Osteoblast (primary cell): ENCODE data around the gene RIPK4. TPM values are rescaled to one million over a fixed set of nuclear protein-coding genes. Genes with fewer than 3 reads are reported as not detected.

Experiments used
- DNase-seq: peaks from one replicate; pipeline ENCODE4 v3.0.0; 2011; ENCODE audit warnings: low spot score, mixed read lengths; ENCODE audit not compliant: insufficient read length; ENCODE audit errors: missing footprints
- H2AFZ ChIP-seq: 2 replicates; pipeline ENCODE4 v1.6.0; 2011; ENCODE audit warnings: mild to moderate bottlenecking, low read length
- H3K27ac ChIP-seq: 2 replicates; pipeline ENCODE4 v1.5.1; 2011; ENCODE audit warnings: mild to moderate bottlenecking, low read depth, low read length, moderate library complexity
- H3K27me3 ChIP-seq: 2 replicates; pipeline ENCODE4 v1.6.0; 2012; ENCODE audit warnings: mild to moderate bottlenecking, control low read depth, inconsistent platforms, low read length, moderate library complexity; ENCODE audit not compliant: insufficient read depth
- H3K36me3 ChIP-seq: 2 replicates; pipeline ENCODE4 v1.5.1; 2011; ENCODE audit warnings: mild to moderate bottlenecking, low read length, control low read depth, moderate library complexity; ENCODE audit not compliant: insufficient read depth
- H3K4me1 ChIP-seq: 2 replicates; pipeline ENCODE4 v1.5.1; 2011; ENCODE audit warnings: mild to moderate bottlenecking, low read length, control low read depth, moderate library complexity; ENCODE audit not compliant: insufficient read depth
- H3K4me2 ChIP-seq: 2 replicates; pipeline ENCODE4 v1.6.0; 2011; ENCODE audit warnings: mild to moderate bottlenecking, low read length; ENCODE audit not compliant: insufficient read depth
- H3K4me3 ChIP-seq: fragments of 200-600 bp; sonication (generic); 3 replicates; pipeline ENCODE4 v1.5.1; 2012; ENCODE audit warnings: mild to moderate bottlenecking, low read length, inconsistent platforms; ENCODE audit not compliant: insufficient read depth
- H3K79me2 ChIP-seq: 2 replicates; pipeline ENCODE4 v1.6.0; 2012; ENCODE audit warnings: mild to moderate bottlenecking, low read length, control low read depth, inconsistent platforms; ENCODE audit not compliant: insufficient read depth
- H3K9me3 ChIP-seq: 2 replicates; pipeline ENCODE4 v1.5.1; 2011; ENCODE audit warnings: low read depth, low read length, control low read depth
- H4K20me1 ChIP-seq: 2 replicates; pipeline ENCODE4 v1.6.0; 2012; ENCODE audit warnings: mild to moderate bottlenecking, low read length, control low read depth; ENCODE audit not compliant: insufficient read depth
- total RNA-seq: library from RNA; depleted of rRNA; stranded (reverse); fragments of >200 nt; gene quantifications from 2 replicates; pipeline ENCODE4 v1.2.3, GENCODE V29; 2012
- TF ChIP-seq, protein P1 (sequence below): IDR thresholded peaks from 2 replicates; pipeline ENCODE4 v1.5.1; 2011; ENCODE audit warnings: mild to moderate bottlenecking, low read depth, low read length, moderate library complexity; ENCODE audit errors: extremely low read depth

Gene RIPK4
- total RNA-seq, 1 donor, result 2.2 TPM

DNA sequence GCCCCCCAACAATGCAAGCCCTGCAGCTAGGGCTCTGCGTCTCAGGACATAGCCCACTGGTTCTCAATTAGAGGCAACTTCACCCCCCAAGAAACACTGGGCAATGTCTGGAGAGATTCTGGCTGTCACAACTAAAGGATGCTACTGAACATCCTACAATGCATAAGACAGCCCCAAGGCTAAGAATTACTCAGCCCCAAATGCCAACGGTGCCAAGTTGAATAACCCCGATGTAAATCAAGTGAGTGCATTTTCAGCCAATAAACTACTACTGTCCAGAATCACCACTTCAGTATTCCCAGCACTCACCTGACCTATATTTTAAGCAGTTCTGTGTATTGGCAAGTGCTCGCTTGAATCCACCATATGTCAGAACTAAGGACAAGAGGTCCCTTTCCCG, 6.9 kb downstream of the RIPK4 start:
- no peak overlapping the region for H2AFZ ChIP-seq
- peaks cover 14% of the 10 kb centered on the region for H3K4me1 ChIP-seq
- no peaks in the 10 kb centered on the region for H3K79me2 ChIP-seq
- DNase-seq, result peak; percentile 17
- no peaks in the 10 kb centered on the region for H3K36me3 ChIP-seq
- H3K27ac ChIP-seq, result no peak overlapping the region
- H3K27me3 ChIP-seq, result peaks cover 17% of the 10 kb centered on the region
- H4K20me1 ChIP-seq, result no peaks in the 10 kb centered on the region
- no peak overlapping the region for H3K4me2 ChIP-seq
- no peak overlapping the region for H3K4me3 ChIP-seq
- TF ChIP-seq, protein P1, sequence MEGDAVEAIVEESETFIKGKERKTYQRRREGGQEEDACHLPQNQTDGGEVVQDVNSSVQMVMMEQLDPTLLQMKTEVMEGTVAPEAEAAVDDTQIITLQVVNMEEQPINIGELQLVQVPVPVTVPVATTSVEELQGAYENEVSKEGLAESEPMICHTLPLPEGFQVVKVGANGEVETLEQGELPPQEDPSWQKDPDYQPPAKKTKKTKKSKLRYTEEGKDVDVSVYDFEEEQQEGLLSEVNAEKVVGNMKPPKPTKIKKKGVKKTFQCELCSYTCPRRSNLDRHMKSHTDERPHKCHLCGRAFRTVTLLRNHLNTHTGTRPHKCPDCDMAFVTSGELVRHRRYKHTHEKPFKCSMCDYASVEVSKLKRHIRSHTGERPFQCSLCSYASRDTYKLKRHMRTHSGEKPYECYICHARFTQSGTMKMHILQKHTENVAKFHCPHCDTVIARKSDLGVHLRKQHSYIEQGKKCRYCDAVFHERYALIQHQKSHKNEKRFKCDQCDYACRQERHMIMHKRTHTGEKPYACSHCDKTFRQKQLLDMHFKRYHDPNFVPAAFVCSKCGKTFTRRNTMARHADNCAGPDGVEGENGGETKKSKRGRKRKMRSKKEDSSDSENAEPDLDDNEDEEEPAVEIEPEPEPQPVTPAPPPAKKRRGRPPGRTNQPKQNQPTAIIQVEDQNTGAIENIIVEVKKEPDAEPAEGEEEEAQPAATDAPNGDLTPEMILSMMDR, result no peak
- H3K9me3 ChIP-seq, result no peaks in the 10 kb centered on the region

DNA sequence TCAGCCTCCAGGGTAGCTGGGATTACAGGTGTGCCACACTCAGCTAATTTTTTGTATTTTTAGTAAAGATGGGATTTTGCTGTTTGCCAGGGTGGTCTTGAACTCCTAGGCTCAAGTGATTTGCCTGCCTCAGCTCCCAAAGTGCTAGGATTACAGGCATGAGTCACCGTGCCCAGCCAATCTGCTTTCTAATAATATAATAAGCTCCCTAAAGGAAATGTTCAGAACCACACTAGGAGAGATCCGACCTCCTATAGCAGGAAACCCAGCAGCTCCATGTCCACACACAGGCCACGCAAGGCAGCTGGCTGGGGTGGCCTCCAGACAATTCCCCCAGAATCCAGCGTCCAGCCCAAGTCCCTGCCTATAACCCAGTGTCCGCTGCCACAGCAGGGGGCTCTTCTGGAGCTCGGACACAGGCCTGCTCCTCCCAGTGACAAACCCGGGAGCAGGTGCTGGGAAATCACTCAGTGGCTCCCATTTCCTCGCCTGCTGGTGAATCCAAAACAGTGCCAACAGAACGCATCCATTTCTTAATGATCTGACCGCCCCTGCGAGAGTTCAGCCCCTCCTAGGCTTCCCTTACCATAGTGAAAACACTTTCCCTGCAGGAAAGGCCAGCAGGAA, 7.5 kb downstream of the RIPK4 start:
- no peak overlapping the region for H3K4me3 ChIP-seq
- H3K27me3 ChIP-seq, result peaks cover 11% of the 10 kb centered on the region
- no peaks in the 10 kb centered on the region for H4K20me1 ChIP-seq
- DNase-seq, result peak; percentile 81
- no peak overlapping the region for H2AFZ ChIP-seq
- no peaks in the 10 kb centered on the region for H3K79me2 ChIP-seq
- H3K36me3 ChIP-seq, result no peaks in the 10 kb centered on the region
- peaks cover 14% of the 10 kb centered on the region for H3K4me1 ChIP-seq
- H3K27ac ChIP-seq, result no peak overlapping the region
- no peaks in the 10 kb centered on the region for H3K9me3 ChIP-seq
- TF ChIP-seq, protein P1, result no peak
- no peak overlapping the region for H3K4me2 ChIP-seq

- peak; percentile 93 for DNase-seq
- Histone ChIP-seq H3K4me1 (peaks cover 14% of the 10 kb centered on the region), H3K9me3 (no peaks in the 10 kb centered on the region), H4K20me1 (no peaks in the 10 kb centered on the region), H3K4me3 (no peak overlapping the region), H2AFZ (no peak overlapping the region), H3K4me2 (no peak overlapping the region), H3K27me3 (peaks cover 11% of the 10 kb centered on the region), H3K27ac (no peak overlapping the region), H3K36me3 (no peaks in the 10 kb centered on the region), H3K79me2 (no peaks in the 10 kb centered on the region)
- TF ChIP-seq, protein P1, result no peak
Measured at GRCh38 chr21:41758550-41758949, 8.3 kb downstream of the RIPK4 start.

DNA sequence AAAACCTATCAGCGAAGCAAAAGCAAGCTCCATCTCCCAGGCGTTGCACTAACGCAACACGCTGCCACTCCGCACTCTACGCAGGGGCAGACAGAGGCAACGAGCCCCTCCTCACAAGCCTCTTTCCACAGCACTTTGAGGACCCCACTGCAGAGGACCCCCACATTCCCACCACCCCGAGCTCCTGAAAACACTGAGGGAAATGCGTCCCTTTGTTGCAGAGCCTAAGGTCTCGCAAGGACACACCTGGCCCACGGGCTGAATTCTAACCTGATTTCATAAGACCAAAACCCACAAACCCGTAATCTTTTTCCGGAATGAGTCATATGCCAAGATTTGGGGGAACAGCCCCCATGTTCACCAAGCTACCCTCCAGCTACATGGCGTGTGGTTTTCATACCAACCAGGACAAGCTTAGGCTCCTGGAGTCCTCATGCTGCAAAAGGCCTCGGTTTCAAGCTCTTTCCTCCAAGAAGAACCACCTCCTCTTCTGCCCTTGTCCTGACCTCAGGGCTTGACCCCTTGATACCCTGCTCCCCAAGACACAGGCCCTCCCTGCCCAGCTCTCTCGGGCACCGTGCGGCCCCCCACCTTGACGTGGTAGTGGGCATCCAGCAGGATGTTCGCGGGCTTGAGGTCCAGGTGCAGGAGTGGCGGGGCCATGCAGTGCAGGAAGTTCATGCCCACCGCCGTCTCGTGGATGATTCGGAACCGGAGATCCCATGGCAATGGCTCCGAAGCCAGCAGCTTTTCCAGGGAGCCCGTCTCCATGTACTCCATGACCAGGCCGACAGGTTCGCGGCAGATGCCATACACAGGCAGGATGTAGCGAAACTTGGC, 10.7 kb downstream of the RIPK4 start:
- no peak overlapping the region for H2AFZ ChIP-seq
- H3K4me1 ChIP-seq, result peaks cover 16% of the 10 kb centered on the region
- H3K27me3 ChIP-seq, result no peaks in the 10 kb centered on the region
- TF ChIP-seq, protein P1, result no peak
- no peaks in the 10 kb centered on the region for H3K79me2 ChIP-seq
- no peaks in the 10 kb centered on the region for H4K20me1 ChIP-seq
- no peaks in the 10 kb centered on the region for H3K9me3 ChIP-seq
- H3K4me2 ChIP-seq, result no peak overlapping the region
- no peaks in the 10 kb centered on the region for H3K36me3 ChIP-seq
- DNase-seq, result peak; percentile 38
- no peak overlapping the region for H3K27ac ChIP-seq
- H3K4me3 ChIP-seq, result no peak overlapping the region
